ENCODE measurements around the gene MGLL. TPM values are rescaled to one million over a fixed set of nuclear protein-coding genes. Genes with fewer than 3 reads are reported as not detected.

MGLL gene
- polyA plus RNA-seq, 4 donors, result 24.7 to 47.2 (median 43.1) TPM

GRCh38 chr3:127750226-127751031 is 71.9 kb downstream of the MGLL start:
- Histone ChIP-seq H3K9me3 (ENCODE audit: control insufficient read depth in 2 of 2, insufficient read depth in 1 of 2, low read depth in 1 of 2, low read length in 1 of 2) (no peaks in the 10 kb centered on the region), H3K4me1 (ENCODE audit: control insufficient read depth in 3 of 3, insufficient read depth in 2 of 3, low read depth in 1 of 3, low read length in 2 of 3) (peaks cover 4 to 13% (median 4%) of the 10 kb centered on the region in 3 donors), H3K4me3 (ENCODE audit: low read depth in 1 of 3, low read length in 3 of 3) (no peak overlapping the region), H3K27ac (ENCODE audit: low read depth in 1 of 3, low read length in 2 of 3) (peak overlapping the region in 1 of 3 donors; percentile 76), H3K36me3 (ENCODE audit: control insufficient read depth in 3 of 3, insufficient read depth in 2 of 3, low read depth in 1 of 3, low read length in 3 of 3) (peaks cover 0 to 19% (median 0%) of the 10 kb centered on the region in 3 donors), H3K27me3 (ENCODE audit: control insufficient read depth in 3 of 3, insufficient read depth in 3 of 3, low read length in 3 of 3) (no peaks in the 10 kb centered on the region)
- 75 to 86% (median 76%) methylated on average over 12 of the region's 12 CpGs for WGBS, 3 donors
- DNase-seq (no peak), FAIRE-seq (no peak)

GRCh38 chr3:127749787-127750225 is 72.5 kb downstream of the MGLL start:
- H3K4me3 ChIP-seq (ENCODE audit: low read depth in 1 of 3, low read length in 3 of 3), result no peak overlapping the region
- no peaks in the 10 kb centered on the region for H3K9me3 ChIP-seq (ENCODE audit: control insufficient read depth in 2 of 2, insufficient read depth in 1 of 2, low read depth in 1 of 2, low read length in 1 of 2)
- peaks cover 0 to 19% (median 0%) of the 10 kb centered on the region in 3 donors for H3K36me3 ChIP-seq (ENCODE audit: control insufficient read depth in 3 of 3, insufficient read depth in 2 of 3, low read depth in 1 of 3, low read length in 3 of 3)
- FAIRE-seq (no peak), DNase-seq (no peak)
- H3K4me1 ChIP-seq (ENCODE audit: control insufficient read depth in 3 of 3, insufficient read depth in 2 of 3, low read depth in 1 of 3, low read length in 2 of 3), result peaks cover 4 to 13% (median 4%) of the 10 kb centered on the region in 3 donors
- H3K27me3 ChIP-seq (ENCODE audit: control insufficient read depth in 3 of 3, insufficient read depth in 3 of 3, low read length in 3 of 3), result no peaks in the 10 kb centered on the region
- WGBS, 3 donors, result 82 to 92% (median 86%) methylated on average over 7 of the region's 7 CpGs
- peak overlapping the region in 1 of 3 donors; percentile 76 for H3K27ac ChIP-seq (ENCODE audit: low read depth in 1 of 3, low read length in 2 of 3)

- H3K4me1 ChIP-seq (ENCODE audit: control insufficient read depth in 3 of 3, insufficient read depth in 2 of 3, low read depth in 1 of 3, low read length in 2 of 3), result peaks cover 4 to 13% (median 4%) of the 10 kb centered on the region in 3 donors
- peaks cover 0 to 19% (median 0%) of the 10 kb centered on the region in 3 donors for H3K36me3 ChIP-seq (ENCODE audit: control insufficient read depth in 3 of 3, insufficient read depth in 2 of 3, low read depth in 1 of 3, low read length in 3 of 3)
- WGBS, 3 donors, result 84 to 94% (median 88%) methylated on average over 3 of the region's 3 CpGs
- H3K27me3 ChIP-seq (ENCODE audit: control insufficient read depth in 3 of 3, insufficient read depth in 3 of 3, low read length in 3 of 3), result no peaks in the 10 kb centered on the region
- H3K9me3 ChIP-seq (ENCODE audit: control insufficient read depth in 2 of 2, insufficient read depth in 1 of 2, low read depth in 1 of 2, low read length in 1 of 2), result no peaks in the 10 kb centered on the region
- H3K27ac ChIP-seq (ENCODE audit: low read depth in 1 of 3, low read length in 2 of 3), result peak overlapping the region in 1 of 3 donors; percentile 76
- DNase-seq, result no peak
- no peak for FAIRE-seq
- H3K4me3 ChIP-seq (ENCODE audit: low read depth in 1 of 3, low read length in 3 of 3), result no peak overlapping the region
Observed at GRCh38 chr3:127749361-127749760, 73.0 kb downstream of the MGLL start.

GRCh38 chr3:127748754-127749327 is 73.5 kb downstream of the MGLL start:
- DNase-seq, result no peak
- 79 to 97% (median 94%) methylated on average over 9 of the region's 9 CpGs for WGBS, 3 donors
- Histone ChIP-seq H3K9me3 (ENCODE audit: control insufficient read depth in 2 of 2, insufficient read depth in 1 of 2, low read depth in 1 of 2, low read length in 1 of 2) (no peaks in the 10 kb centered on the region), H3K27me3 (ENCODE audit: control insufficient read depth in 3 of 3, insufficient read depth in 3 of 3, low read length in 3 of 3) (no peaks in the 10 kb centered on the region), H3K4me3 (ENCODE audit: low read depth in 1 of 3, low read length in 3 of 3) (no peak overlapping the region), H3K4me1 (ENCODE audit: control insufficient read depth in 3 of 3, insufficient read depth in 2 of 3, low read depth in 1 of 3, low read length in 2 of 3) (peaks cover 4 to 13% (median 6%) of the 10 kb centered on the region in 3 donors), H3K36me3 (ENCODE audit: control insufficient read depth in 3 of 3, insufficient read depth in 2 of 3, low read depth in 1 of 3, low read length in 3 of 3) (peaks cover 0 to 17% (median 0%) of the 10 kb centered on the region in 3 donors), H3K27ac (ENCODE audit: low read depth in 1 of 3, low read length in 2 of 3) (peak overlapping the region in 1 of 3 donors; percentile 43)
- FAIRE-seq, result no peak

GRCh38 chr3:127747751-127748521 is 74.4 kb downstream of the MGLL start:
- peak in 1 of 2 donors; percentile 66 for DNase-seq
- no peak for FAIRE-seq

GRCh38 chr3:127747066-127747465 is 75.2 kb downstream of the MGLL start:
- H3K36me3 ChIP-seq (ENCODE audit: control insufficient read depth in 3 of 3, insufficient read depth in 2 of 3, low read depth in 1 of 3, low read length in 3 of 3), result peaks cover 0 to 9% (median 0%) of the 10 kb centered on the region in 3 donors
- H3K27me3 ChIP-seq (ENCODE audit: control insufficient read depth in 3 of 3, insufficient read depth in 3 of 3, low read length in 3 of 3), result no peaks in the 10 kb centered on the region
- H3K4me3 ChIP-seq (ENCODE audit: low read depth in 1 of 3, low read length in 3 of 3), result no peak overlapping the region
- no peak for DNase-seq
- H3K27ac ChIP-seq (ENCODE audit: low read depth in 1 of 3, low read length in 2 of 3), result peak overlapping the region in 1 of 3 donors; percentile 67
- H3K9me3 ChIP-seq (ENCODE audit: control insufficient read depth in 2 of 2, insufficient read depth in 1 of 2, low read depth in 1 of 2, low read length in 1 of 2), result no peaks in the 10 kb centered on the region
- peaks cover 4 to 13% (median 7%) of the 10 kb centered on the region in 3 donors for H3K4me1 ChIP-seq (ENCODE audit: control insufficient read depth in 3 of 3, insufficient read depth in 2 of 3, low read depth in 1 of 3, low read length in 2 of 3)
- 82 to 94% (median 85%) methylated on average over 1 of the region's 1 CpG for WGBS, 3 donors
- no peak for FAIRE-seq

More at GRCh38 chr3:127747751-127748521, 74.4 kb downstream of the MGLL start:
- Histone ChIP-seq H3K27me3 (ENCODE audit: control insufficient read depth in 3 of 3, insufficient read depth in 3 of 3, low read length in 3 of 3) (no peaks in the 10 kb centered on the region), H3K36me3 (ENCODE audit: control insufficient read depth in 3 of 3, insufficient read depth in 2 of 3, low read depth in 1 of 3, low read length in 3 of 3) (peaks cover 0 to 9% (median 0%) of the 10 kb centered on the region in 3 donors), H3K4me1 (ENCODE audit: control insufficient read depth in 3 of 3, insufficient read depth in 2 of 3, low read depth in 1 of 3, low read length in 2 of 3) (peaks cover 4 to 13% (median 7%) of the 10 kb centered on the region in 3 donors), H3K9me3 (ENCODE audit: control insufficient read depth in 2 of 2, insufficient read depth in 1 of 2, low read depth in 1 of 2, low read length in 1 of 2) (no peaks in the 10 kb centered on the region), H3K27ac (ENCODE audit: low read depth in 1 of 3, low read length in 2 of 3) (peak overlapping the region in 1 of 3 donors; percentile 67), H3K4me3 (ENCODE audit: low read depth in 1 of 3, low read length in 3 of 3) (no peak overlapping the region)
- 31 to 48% (median 42%) methylated on average over 16 of the region's 16 CpGs for WGBS, 3 donors

- Histone ChIP-seq H3K9me3 (ENCODE audit: control insufficient read depth in 2 of 2, insufficient read depth in 1 of 2, low read depth in 1 of 2, low read length in 1 of 2) (no peaks in the 10 kb centered on the region), H3K27me3 (ENCODE audit: control insufficient read depth in 3 of 3, insufficient read depth in 3 of 3, low read length in 3 of 3) (no peaks in the 10 kb centered on the region), H3K4me1 (ENCODE audit: control insufficient read depth in 3 of 3, insufficient read depth in 2 of 3, low read depth in 1 of 3, low read length in 2 of 3) (peaks cover 4 to 13% (median 7%) of the 10 kb centered on the region in 3 donors), H3K36me3 (ENCODE audit: control insufficient read depth in 3 of 3, insufficient read depth in 2 of 3, low read depth in 1 of 3, low read length in 3 of 3) (peaks cover 0 to 9% (median 0%) of the 10 kb centered on the region in 3 donors), H3K27ac (ENCODE audit: low read depth in 1 of 3, low read length in 2 of 3) (peak overlapping the region in 1 of 3 donors; percentile 67), H3K4me3 (ENCODE audit: low read depth in 1 of 3, low read length in 3 of 3) (no peak overlapping the region)
- DNase-seq (peak; percentile 51 to 68), FAIRE-seq (no peak)
- WGBS, 3 donors, result 67 to 72% (median 68%) methylated on average over 10 of the region's 10 CpGs
Observed at GRCh38 chr3:127746400-127747057, 75.8 kb downstream of the MGLL start.
